Stomach (tissue), 4 donors: ENCODE data around the gene PLP2.

Experiments used
- CTCF ChIP-seq, 7 experiments: fragments of 450-650 bp in 4 of 7; fragments of 200-600 bp in 3 of 7; sonication (generic) in 3 of 7; IDR thresholded peaks; one replicate each; pipeline ENCODE4 v1.5.1; 2016 to 2019; ENCODE audit warnings: antibody characterized with exemption in 7 of 7, control low read depth in 2 of 7, mild to moderate bottlenecking in 1 of 7
- POLR2A ChIP-seq, 4 donors: fragments of 450-650 bp; IDR thresholded peaks; one replicate each; pipeline ENCODE4 v1.6.1; 2016; ENCODE audit warnings: antibody characterized with exemption in 4 of 4, control low read depth in 2 of 4, mild to moderate bottlenecking in 1 of 4, moderate library complexity in 1 of 4

- TF ChIP-seq CTCF (IDR thresholded peaks at IDR 0.05), result no peak
- no peak for TF ChIP-seq POLR2A (IDR thresholded peaks at IDR 0.05)
These were observed 43.4 kb downstream of the PLP2 start for GRCh38 chrX:49214996-49215526.
